H9 (cell line): Measurements from ENCODE around the gene CST3. TPM values are rescaled to one million over a fixed set of nuclear protein-coding genes. Genes with fewer than 3 reads are reported as not detected.

ENCODE experiments used
- DNase-seq: peaks from one replicate; pipeline ENCODE4 v3.0.0-alpha.2; 2017
- H2AFZ ChIP-seq: one replicate; pipeline ENCODE4 v1.6.1; 2013; ENCODE audit warnings: mild to moderate bottlenecking, low read length, control low read depth, moderate library complexity
- H2AK5ac ChIP-seq: 2 replicates; pipeline ENCODE4 v1.6.1; 2013; ENCODE audit warnings: low read length, control low read depth, mixed read lengths; ENCODE audit not compliant: insufficient read length
- H2BK120ac ChIP-seq: one replicate; pipeline ENCODE4 v1.6.1; 2013; ENCODE audit warnings: low read depth, mild to moderate bottlenecking, low read length, control low read depth, inconsistent platforms; ENCODE audit not compliant: poor library complexity, severe bottlenecking
- H2BK12ac ChIP-seq: 2 replicates; pipeline ENCODE4 v1.6.1; 2013; ENCODE audit warnings: low read length, control low read depth, mixed read lengths, low read depth; ENCODE audit not compliant: insufficient read length
- H2BK15ac ChIP-seq: 2 replicates; pipeline ENCODE4 v1.6.1; 2013; ENCODE audit warnings: low read depth, low read length, control low read depth
- H2BK20ac ChIP-seq: one replicate; pipeline ENCODE4 v1.6.1; 2013; ENCODE audit warnings: low read depth, mild to moderate bottlenecking, low read length, control low read depth, inconsistent platforms; ENCODE audit not compliant: poor library complexity, severe bottlenecking
- H2BK5ac ChIP-seq: 2 replicates; pipeline ENCODE4 v1.6.1; 2013; ENCODE audit warnings: low read length, control low read depth, mixed read lengths; ENCODE audit not compliant: insufficient read length
- H3K14ac ChIP-seq: 2 replicates; pipeline ENCODE4 v1.6.1; 2013; ENCODE audit warnings: low read length, control low read depth; ENCODE audit not compliant: insufficient read depth
- H3K18ac ChIP-seq: 2 replicates; pipeline ENCODE4 v1.6.1; 2013; ENCODE audit warnings: low read depth, mild to moderate bottlenecking, mixed read lengths, low read length, control low read depth; ENCODE audit not compliant: insufficient read length
- H3K23ac ChIP-seq: 2 replicates; pipeline ENCODE4 v1.6.1; 2013; ENCODE audit warnings: low read length, control low read depth, mixed read lengths, low read depth; ENCODE audit not compliant: insufficient read length
- H3K23me2 ChIP-seq: 2 replicates; pipeline ENCODE4 v1.6.1; 2013; ENCODE audit warnings: low read depth, mild to moderate bottlenecking, mixed read lengths, low read length, control low read depth; ENCODE audit not compliant: insufficient read length, poor library complexity, severe bottlenecking
- H3K27ac ChIP-seq: 2 replicates; pipeline ENCODE4 v1.5.1; 2013; ENCODE audit warnings: low read length, control low read depth, mixed read lengths, low read depth; ENCODE audit not compliant: insufficient read length
- H3K27me3 ChIP-seq: 2 replicates; pipeline ENCODE4 v1.6.1; 2013; ENCODE audit warnings: low read length, control low read depth, inconsistent platforms; ENCODE audit not compliant: insufficient read depth
- H3K4ac ChIP-seq: 2 replicates; pipeline ENCODE4 v1.6.1; 2013; ENCODE audit warnings: low read depth, mild to moderate bottlenecking, control low read depth, inconsistent platforms, low read length, moderate library complexity
- H3K4me1 ChIP-seq: 2 replicates; pipeline ENCODE4 v1.6.1; 2013; ENCODE audit warnings: low read length, control low read depth, inconsistent platforms; ENCODE audit not compliant: insufficient read depth
- H3K4me2 ChIP-seq: 2 replicates; pipeline ENCODE4 v1.6.1; 2013; ENCODE audit warnings: low read length, control low read depth, mixed read lengths; ENCODE audit not compliant: insufficient read length, insufficient read depth
- H3K56ac ChIP-seq: 2 replicates; pipeline ENCODE4 v1.6.1; 2013; ENCODE audit warnings: low read depth, mild to moderate bottlenecking, mixed read lengths, low read length, control low read depth; ENCODE audit not compliant: insufficient read length
- H3K79me1 ChIP-seq: 2 replicates; pipeline ENCODE4 v1.6.1; 2013; ENCODE audit warnings: low read depth, mild to moderate bottlenecking, moderate library complexity, low read length, control low read depth, inconsistent platforms; ENCODE audit not compliant: insufficient read depth, poor library complexity, severe bottlenecking
- H3K79me2 ChIP-seq: 2 replicates; pipeline ENCODE4 v1.6.1; 2013; ENCODE audit warnings: low read length, control low read depth, inconsistent platforms; ENCODE audit not compliant: insufficient read depth
- H3K9ac ChIP-seq: 2 replicates; pipeline ENCODE4 v1.6.1; 2013; ENCODE audit warnings: low read length, control low read depth, mixed read lengths; ENCODE audit not compliant: insufficient read length; ENCODE audit errors: extremely low read depth
- H3K9me3 ChIP-seq: one replicate; pipeline ENCODE4 v1.6.1; 2013; ENCODE audit warnings: low read depth, low read length, inconsistent platforms; ENCODE audit not compliant: control insufficient read depth
- H3T11ph ChIP-seq: one replicate; pipeline ENCODE4 v1.6.1; 2013; ENCODE audit warnings: mild to moderate bottlenecking, low read length, control low read depth, inconsistent platforms
- H4K20me1 ChIP-seq: one replicate; pipeline ENCODE4 v1.6.1; 2013; ENCODE audit not compliant: control insufficient read depth, insufficient read length, insufficient read depth
- H4K5ac ChIP-seq: 2 replicates; pipeline ENCODE4 v1.6.1; 2013; ENCODE audit warnings: low read depth, mild to moderate bottlenecking, mixed read lengths, low read length, control low read depth; ENCODE audit not compliant: insufficient read length
- H4K8ac ChIP-seq: replicated peaks from 2 replicates; pipeline ENCODE4 v1.6.1; 2013; ENCODE audit warnings: low read length, control low read depth, mixed read lengths, low read depth; ENCODE audit not compliant: insufficient read length
- H4K91ac ChIP-seq: 2 replicates; pipeline ENCODE4 v1.6.1; 2013; ENCODE audit warnings: low read depth, mild to moderate bottlenecking, moderate library complexity, mixed read lengths, low read length, control low read depth; ENCODE audit not compliant: insufficient read length
- H3K27ac Mint-ChIP-seq, 3 experiments: 2 replicates in 2 of 3; 3 replicates in 1 of 3; pipeline ENCODE4 v1.8.0; 2020 to 2021; ENCODE audit warnings: mixed read lengths in 3 of 3, mild to moderate bottlenecking in 1 of 3, moderate library complexity in 1 of 3
- H3K27me3 Mint-ChIP-seq: 2 replicates; pipeline ENCODE4 v1.8.0; 2021; ENCODE audit warnings: low read depth, mild to moderate bottlenecking, moderate library complexity, mixed read lengths
- H3K36me3 Mint-ChIP-seq, 3 experiments: 2 replicates in 2 of 3; 3 replicates in 1 of 3; pipeline ENCODE4 v1.8.0; 2020 to 2021; ENCODE audit warnings: low read depth in 3 of 3, mixed read lengths in 3 of 3; ENCODE audit not compliant: insufficient read depth in 1 of 3
- H3K4me1 Mint-ChIP-seq, 2 experiments: 2 replicates each; pipeline ENCODE4 v1.8.0; 2020; ENCODE audit warnings: mixed read lengths in 2 of 2
- H3K4me3 Mint-ChIP-seq, 2 experiments: 2 replicates in 1 of 2; 3 replicates in 1 of 2; pipeline ENCODE4 v1.8.0; 2020 to 2021; ENCODE audit warnings: mild to moderate bottlenecking in 2 of 2, mixed read lengths in 2 of 2, moderate library complexity in 1 of 2
- H3K9me3 Mint-ChIP-seq, 2 experiments: 2 replicates in 1 of 2; 3 replicates in 1 of 2; pipeline ENCODE4 v1.8.0; 2020; ENCODE audit warnings: mild to moderate bottlenecking in 2 of 2, mixed read lengths in 2 of 2, moderate library complexity in 1 of 2
- CTCF ChIP-seq: fragments of 200-600 bp; sonication (generic); conservative IDR thresholded peaks from 3 replicates; pipeline ENCODE4 v1.8.0; 2021; ENCODE audit warnings: antibody characterized with exemption, mild to moderate bottlenecking
- WGBS: extraction: QIAGEN DNeasy Blood & Tissue Kit; methylation state at CpG from one replicate; pipeline ENCODE4 v1.1.7; 2013; ENCODE audit warnings: missing lambda C conversion rate, low lambda C conversion rate, mixed read lengths; ENCODE audit not compliant: insufficient read length; ENCODE audit errors: extremely low coverage; 5-methylcytosine and 5-hydroxymethylcytosine counted together
- total RNA-seq: library from RNA; stranded (reverse); gene quantifications from 2 replicates; pipeline ENCODE4 v1.2.1, GENCODE V29; 2021

Gene CST3
- total RNA-seq, 1 experiment from 2014 or later, result 77.2 TPM

GRCh38 chr20:23684261-23684660 is 46.5 kb upstream of the CST3 start:
- Histone ChIP-seq H3K4me2 (no peak overlapping the region), H3K56ac (no peak overlapping the region), H2BK5ac (no peak overlapping the region), H2BK12ac (no peak overlapping the region), H2BK20ac (no peak overlapping the region), H2BK120ac (no peak overlapping the region), H3K79me1 (no peaks in the 10 kb centered on the region), H4K20me1 (no peaks in the 10 kb centered on the region), H4K5ac (no peak overlapping the region), H3K79me2 (no peaks in the 10 kb centered on the region), H3K18ac (no peak overlapping the region), H4K8ac (no peak overlapping the region), H2AK5ac (no peak overlapping the region), H3K9ac (no peak overlapping the region), H3K23me2 (no peaks in the 10 kb centered on the region), H3K27ac (no peak overlapping the region), H2AFZ (no peak overlapping the region), H3K23ac (no peak overlapping the region), H3K4me1 (no peaks in the 10 kb centered on the region), H3K14ac (no peak overlapping the region), H3K27me3 (no peaks in the 10 kb centered on the region), H4K91ac (no peak overlapping the region), H3K9me3 (no peaks in the 10 kb centered on the region), H3T11ph (no peak overlapping the region), H3K4ac (no peak overlapping the region), H2BK15ac (no peak overlapping the region)
- no peak overlapping the region for H3K4me3 Mint-ChIP-seq
- H3K27me3 Mint-ChIP-seq, result peaks cover 6% of the 10 kb centered on the region
- no peak overlapping the region for H3K27ac Mint-ChIP-seq
- peak; percentile 12 for DNase-seq
- no CpG with 5 or more reads among the region's 6 CpGs for WGBS
- H3K36me3 Mint-ChIP-seq, result no peaks in the 10 kb centered on the region; a peak in 1 of 7 replicates
- peaks cover 3 to 9% of the 10 kb centered on the region in 2 experiments for H3K4me1 Mint-ChIP-seq
- TF ChIP-seq CTCF, result no peak
- no peaks in the 10 kb centered on the region for H3K9me3 Mint-ChIP-seq
